ENCODE results near the gene LAMB2. TPM values are rescaled to one million over a fixed set of nuclear protein-coding genes. Genes with fewer than 3 reads are reported as not detected.

LAMB2 gene
- total and polyA plus RNA-seq, 2 experiments from 2014 or later = 71.3 to 154 TPM

GRCh38 chr3:49119036-49119435 is 13.8 kb downstream of the LAMB2 start (continued):
- TF ChIP-seq ZNF462 (CRISPR knock-in tag; IDR thresholded peaks at IDR 0.05) (no peak), EZH2phosphoT487 (IDR thresholded peaks at IDR 0.05; ENCODE audit: unreplicated experiment) (no peak), JUNB (IDR thresholded peaks at IDR 0.05; ENCODE audit: unreplicated experiment) (no peak), NANOG (IDR thresholded peaks at IDR 0.05; ENCODE audit: borderline replicate concordance) (no peak)

- H3F3A ChIP-seq (replicated peaks; ENCODE audit: low read depth) = no peaks in the 10 kb centered on the region
- Mint-ChIP-seq H3K9me3 (no peaks in the 10 kb centered on the region; the same call in 2 of the 3 replicates), H3K4me3 (no peak overlapping the region), H3K27me3 (ENCODE audit: insufficient read depth, low read depth, poor library complexity) (peaks cover 6% of the 10 kb centered on the region), H3K36me3 (ENCODE audit: low read depth) (peaks cover 69% of the 10 kb centered on the region), H3K27ac (no peak overlapping the region), H3K4me1 (no peaks in the 10 kb centered on the region)
- no peak overlapping the region for H3K27ac ChIP-seq (ENCODE audit: low read depth)
- no peak overlapping the region for H3K4me2 ChIP-seq
- H3K9me2 ChIP-seq (ENCODE audit: insufficient read depth) = no peaks in the 10 kb centered on the region
- no peaks in the 10 kb centered on the region for H3K79me2 ChIP-seq (replicated peaks; ENCODE audit: insufficient read depth)
- H2AFZ ChIP-seq = no peak overlapping the region
- no peaks in the 10 kb centered on the region; the same call in 1 of the 2 replicates for H4K20me1 ChIP-seq (replicated peaks; ENCODE audit: insufficient read depth)
- ATAC-seq (no peak), DNase-seq (ENCODE audit: low spot score) (no peak)
- no peak overlapping the region for H3K4me3 ChIP-seq
- H3K4me1 ChIP-seq (ENCODE audit: insufficient read depth) = no peaks in the 10 kb centered on the region
- H3K27me3 ChIP-seq (ENCODE audit: insufficient read depth) = no peaks in the 10 kb centered on the region
- H3K36me3 ChIP-seq (ENCODE audit: insufficient read depth) = peaks cover 18% of the 10 kb centered on the region
- TF ChIP-seq ETS1 (IDR thresholded peaks at IDR 0.05) = no peak
- no peak for TF ChIP-seq REST (IDR thresholded peaks at IDR 0.05; ENCODE audit: unreplicated experiment)
These were observed 20.6 kb downstream of the LAMB2 start for GRCh38 chr3:49112262-49112661.
